ENCODE results near the gene STYXL1.

DNA sequence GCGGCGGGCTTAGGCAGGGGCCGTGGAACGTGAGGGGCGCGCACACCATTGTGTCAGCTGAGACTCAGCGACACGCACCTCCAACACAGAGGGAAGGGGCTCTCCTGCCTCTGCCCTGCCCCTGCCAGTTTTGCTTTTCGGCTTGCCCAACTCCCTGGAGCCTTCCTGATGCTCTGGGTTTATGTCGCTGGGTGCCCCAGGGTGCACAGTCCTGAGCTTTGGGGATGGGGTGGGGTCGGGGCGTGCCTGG lies 66.7 kb downstream of the STYXL1 start:
- TF ChIP-seq POLR2AphosphoS5 (IDR thresholded peaks at IDR 0.05; ENCODE audit: low read depth, low read length) (no peak), POLR2A (IDR thresholded peaks at IDR 0.05; ENCODE audit: low read depth, low read length) (no peak)

All from GM12892 (cell line).